Spinal cord (tissue), 10 donors: ENCODE measurements around the gene VWA2. TPM values are rescaled to one million over a fixed set of nuclear protein-coding genes. Genes with fewer than 3 reads are reported as not detected.
"Not testable (repeated sequence)": the region's sequence is repeated elsewhere in the genome, so short reads cannot be mapped to it uniquely, and the experiment has no call there.

Experiments
- DNase-seq, 6 donors: peaks; one replicate each; pipeline versions ENCODE4 v3.0.0 to v3.0.0-alpha.2; 2013 to 2015; ENCODE audit warnings: low spot score in 6 of 6, low read depth in 4 of 6
- H3K27ac ChIP-seq: one replicate; pipeline ENCODE4 v1.5.1; 2013; ENCODE audit warnings: low read depth, low read length, control low read depth
- H3K27me3 ChIP-seq: one replicate; pipeline ENCODE4 v1.6.1; 2013; ENCODE audit warnings: low read length; ENCODE audit not compliant: control insufficient read depth, insufficient read depth
- H3K36me3 ChIP-seq: one replicate; pipeline ENCODE4 v1.6.1; 2013; ENCODE audit warnings: low read length; ENCODE audit not compliant: control insufficient read depth, insufficient read depth
- H3K4me1 ChIP-seq: one replicate; pipeline ENCODE4 v1.6.1; 2013; ENCODE audit warnings: low read length; ENCODE audit not compliant: control insufficient read depth, insufficient read depth
- H3K4me3 ChIP-seq: one replicate; pipeline ENCODE4 v1.5.1; 2013; ENCODE audit warnings: low read depth, low read length, control low read depth
- H3K9me3 ChIP-seq: one replicate; pipeline ENCODE4 v1.6.1; 2013; ENCODE audit warnings: low read length; ENCODE audit not compliant: control insufficient read depth, insufficient read depth
- WGBS: methylation state at CpG from one replicate; pipeline ENCODE4 v1.1.5; 2013; ENCODE audit warnings: missing lambda C conversion rate; ENCODE audit not compliant: insufficient coverage; 5-methylcytosine and 5-hydroxymethylcytosine counted together
- polyA plus RNA-seq, 2 donors: library from polyadenylated mRNA; unstranded; fragments of 120-200 nt; gene quantifications; one replicate each; pipeline ENCODE4 v1.2.1, GENCODE V29; 2013; ENCODE audit not compliant: insufficient read length in 2 of 2
- total RNA-seq, 2 donors: library from RNA; depleted of rRNA in 1 of 2; stranded (reverse); fragments of 120-200 nt in 1 of 2; fragments of >200 nt in 1 of 2; gene quantifications; one replicate each; pipeline versions ENCODE4 v1.2.3 to v1.2.4, GENCODE V29; 2013 to 2014
- donor health status: healthy.

The VWA2 gene
- total and polyA plus RNA-seq, 4 donors, result 2.0 to 4.7 (median 3.7) TPM

DNA sequence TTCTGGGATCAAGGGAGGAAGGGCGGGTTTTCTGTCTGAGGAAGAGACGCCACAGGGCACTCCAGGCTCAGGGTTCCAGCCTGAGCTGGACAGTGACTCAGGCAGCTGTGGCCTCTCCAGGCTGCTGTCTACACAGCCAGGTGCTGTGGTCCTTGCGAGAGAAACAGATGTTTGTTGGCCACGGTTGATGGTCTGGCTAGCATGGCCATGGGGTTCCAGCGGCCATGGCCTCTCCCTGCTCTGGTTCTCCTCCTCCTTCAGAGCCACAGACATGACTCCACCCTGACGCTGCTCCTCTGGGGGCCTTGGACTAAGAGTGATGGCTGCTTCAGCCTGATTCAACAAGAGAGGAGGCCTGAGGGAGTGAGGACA is 89.4 kb downstream of the VWA2 start:
- Histone ChIP-seq H3K36me3 (peaks cover 12% of the 10 kb centered on the region), H3K4me3 (no peak overlapping the region), H3K9me3 (no peaks in the 10 kb centered on the region), H3K27ac (no peak overlapping the region), H3K4me1 (peaks cover 49% of the 10 kb centered on the region), H3K27me3 (no peaks in the 10 kb centered on the region)
- no peak for DNase-seq
- WGBS, result 86% methylated on average over 4 of the region's 6 CpGs

DNA sequence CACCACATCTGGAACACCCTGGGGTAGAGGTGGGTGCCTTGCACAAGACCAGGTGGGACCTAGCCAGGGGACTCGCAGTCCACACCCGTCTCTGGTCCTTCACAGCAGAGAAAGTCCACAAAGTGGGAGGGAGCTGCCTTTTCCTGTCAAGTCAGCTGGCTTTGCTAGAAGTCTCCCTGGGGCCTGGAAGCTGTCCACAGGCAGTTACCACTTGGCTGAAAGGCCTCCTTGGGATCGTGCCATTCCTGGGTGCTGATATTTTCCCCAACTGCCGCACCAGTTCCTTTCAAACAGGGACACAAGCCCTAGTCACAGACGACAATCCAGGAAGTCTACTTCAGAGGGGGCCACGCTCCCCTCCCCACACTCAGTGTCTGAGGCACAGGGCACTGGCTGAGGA is 89.8 kb downstream of the VWA2 start:
- 61% methylated on average over 6 of the region's 6 CpGs for WGBS
- Histone ChIP-seq H3K27me3 (no peaks in the 10 kb centered on the region), H3K36me3 (peaks cover 12% of the 10 kb centered on the region), H3K27ac (no peak overlapping the region), H3K4me1 (peaks cover 49% of the 10 kb centered on the region), H3K4me3 (no peak overlapping the region), H3K9me3 (no peaks in the 10 kb centered on the region)
- no peak for DNase-seq

DNA sequence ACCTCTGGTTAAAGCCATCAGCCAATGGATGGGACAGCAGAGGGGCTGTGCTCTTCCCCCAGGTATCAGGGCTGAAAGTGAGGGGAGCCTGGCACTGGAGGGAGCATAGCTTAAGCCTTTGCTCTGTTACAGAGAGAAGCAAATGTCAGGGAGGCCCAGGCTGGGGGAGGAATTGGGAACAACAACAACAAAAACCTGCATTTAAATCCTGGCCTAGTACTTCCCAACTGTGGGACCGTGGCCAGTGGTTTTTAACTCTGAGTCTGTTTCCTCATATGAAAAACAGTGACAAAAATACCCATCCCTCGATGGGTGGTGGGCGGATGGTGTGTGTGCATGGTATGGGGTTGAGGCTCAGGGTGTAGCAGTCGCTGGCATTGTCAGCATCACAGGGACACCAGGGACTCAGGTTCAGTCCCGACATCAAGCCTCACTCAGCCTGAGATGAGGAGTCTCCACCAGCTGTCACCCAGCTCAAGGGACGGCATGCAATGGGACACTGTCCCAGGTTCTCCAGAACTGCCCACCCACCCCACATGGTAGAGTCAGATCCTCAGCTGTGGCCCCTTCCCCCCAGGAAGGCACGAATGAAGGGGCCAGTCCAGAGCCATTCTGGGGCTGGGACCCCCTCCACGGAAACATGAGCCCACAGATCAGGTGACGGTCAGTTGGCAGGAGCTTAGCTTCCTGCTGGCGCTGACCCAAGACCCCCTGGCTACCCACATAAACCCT is 90.7 kb downstream of the VWA2 start:
- H3K4me1 ChIP-seq, result peaks cover 51% of the 10 kb centered on the region

DNA sequence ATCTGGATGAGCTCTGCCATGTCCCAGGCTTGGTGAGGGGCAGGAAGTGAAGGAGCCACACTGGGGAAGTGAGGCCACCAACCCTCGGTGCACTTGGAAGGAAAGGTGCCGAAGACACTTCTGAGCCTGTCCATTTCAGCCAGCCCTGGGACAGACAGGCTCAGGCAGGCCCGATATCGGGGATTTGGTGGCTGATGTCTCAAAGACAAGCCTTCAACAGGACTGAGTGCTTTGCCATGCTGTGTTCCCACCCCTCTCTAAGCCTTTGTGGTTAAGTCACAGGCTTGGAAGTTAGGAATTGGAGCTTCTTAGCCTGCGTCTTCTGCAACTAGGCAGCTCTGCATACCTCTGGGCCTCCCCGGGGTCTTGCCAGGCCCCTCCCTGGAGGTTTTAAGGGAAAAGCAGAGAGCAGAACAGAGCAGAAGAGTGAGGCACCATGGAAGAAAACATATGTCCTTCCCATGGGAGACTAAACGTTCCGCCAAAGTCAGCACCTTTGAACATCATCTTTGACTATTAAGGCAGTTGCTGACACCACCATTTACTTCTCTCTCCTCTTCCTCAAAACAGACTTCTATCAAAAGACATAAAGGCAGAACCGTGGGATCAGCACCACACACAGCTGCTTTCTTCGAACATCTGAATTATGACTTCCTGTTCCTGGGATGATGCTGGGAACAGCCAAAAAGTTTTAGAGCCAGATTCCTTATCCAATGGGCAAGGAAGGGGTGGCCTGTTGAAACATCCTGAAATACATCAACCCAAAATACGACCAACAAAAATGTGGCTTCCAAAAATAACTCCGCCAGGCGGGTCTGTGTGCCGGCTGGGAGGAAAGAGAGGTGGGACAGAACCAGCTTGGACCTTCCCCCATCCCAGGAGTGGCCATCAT is 93.5 kb downstream of the VWA2 start:
- H3K36me3 ChIP-seq, result peaks cover 9% of the 10 kb centered on the region
- DNase-seq, result no peak
- no peaks in the 10 kb centered on the region for H3K27me3 ChIP-seq
- H3K27ac ChIP-seq, result peak overlapping the region; percentile 42
- no peaks in the 10 kb centered on the region for H3K9me3 ChIP-seq
- WGBS, result 72% methylated on average over 13 of the region's 14 CpGs
- peaks cover 50% of the 10 kb centered on the region for H3K4me1 ChIP-seq
- H3K4me3 ChIP-seq, result no peak overlapping the region

More for the DNA sequence above, 90.7 kb downstream of the VWA2 start:
- Histone ChIP-seq H3K27ac (no peak overlapping the region), H3K9me3 (no peaks in the 10 kb centered on the region), H3K27me3 (no peaks in the 10 kb centered on the region), H3K4me3 (no peak overlapping the region), H3K36me3 (peaks cover 9% of the 10 kb centered on the region)
- 65% methylated on average over 9 of the region's 10 CpGs for WGBS
- no peak for DNase-seq

DNA sequence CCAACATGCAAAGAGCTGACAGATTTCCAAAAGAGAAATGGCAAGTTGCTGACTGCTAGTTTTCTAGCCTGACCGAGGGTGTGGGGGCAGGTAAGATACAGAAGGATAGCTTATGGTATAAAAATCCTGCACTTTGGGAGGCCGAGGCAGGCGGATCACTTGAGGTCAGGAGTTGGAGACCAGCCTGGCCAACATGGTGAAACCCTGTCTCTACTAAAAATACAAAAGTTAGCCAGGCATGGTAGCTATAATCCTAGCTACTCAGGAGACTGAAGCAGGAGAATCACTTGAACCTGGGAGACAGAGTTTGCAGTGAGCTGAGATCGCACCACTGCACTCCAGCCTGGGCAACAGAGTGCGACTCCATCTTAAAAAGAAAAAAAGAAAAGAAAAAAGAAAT is 94.4 kb downstream of the VWA2 start:
- not testable (repeated sequence) for DNase-seq, H3K4me3 ChIP-seq, H3K36me3 ChIP-seq, H3K9me3 ChIP-seq, H3K27me3 ChIP-seq
- Histone ChIP-seq H3K27ac (peak overlapping the region; percentile 42), H3K4me1 (peaks cover 46% of the 10 kb centered on the region)
- 90% methylated on average over 2 of the region's 5 CpGs for WGBS

DNA sequence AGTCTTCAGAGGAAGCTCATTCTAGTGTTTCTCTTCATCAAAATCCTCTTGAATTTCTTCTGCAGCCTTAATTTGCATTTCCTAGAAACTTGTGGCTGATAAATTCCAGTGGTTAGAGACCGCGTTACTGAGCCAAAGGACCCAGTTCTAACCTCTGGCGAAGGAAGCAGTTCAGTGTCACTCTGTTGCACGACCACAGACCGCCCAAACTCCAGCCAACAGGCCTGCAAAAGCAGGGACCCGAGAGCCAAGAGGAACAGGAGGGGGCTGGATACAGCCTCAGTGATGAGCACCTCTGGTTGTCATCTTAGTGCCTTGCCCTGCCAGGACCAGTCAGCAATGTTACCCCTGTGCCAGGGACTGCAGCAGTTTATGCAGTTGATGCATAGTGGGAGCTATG is 95.2 kb downstream of the VWA2 start:
- no peak for DNase-seq
- Histone ChIP-seq H3K27ac (no peak overlapping the region), H3K4me3 (no peak overlapping the region), H3K36me3 (peaks cover 3% of the 10 kb centered on the region), H3K9me3 (no peaks in the 10 kb centered on the region), H3K4me1 (peaks cover 38% of the 10 kb centered on the region), H3K27me3 (no peaks in the 10 kb centered on the region)
- 64% methylated on average over 6 of the region's 6 CpGs for WGBS

DNA sequence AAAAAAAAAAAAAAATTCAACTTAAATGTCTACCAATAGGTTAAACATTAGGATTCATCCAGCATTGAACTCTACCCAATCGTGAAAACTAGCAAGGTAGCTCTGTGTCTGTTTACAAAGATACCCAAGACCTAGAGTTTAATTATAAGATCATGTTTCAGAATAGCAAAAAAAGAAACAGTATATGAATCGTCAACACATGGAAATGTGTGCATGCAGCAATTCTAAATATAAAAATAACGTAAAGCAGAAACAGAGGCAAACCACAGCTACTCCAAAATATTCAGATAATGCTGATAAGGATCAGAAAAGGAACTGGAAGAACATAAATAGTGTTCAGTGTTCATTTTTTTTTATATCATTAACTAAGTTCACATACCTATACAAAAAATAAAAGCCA is 96.6 kb downstream of the VWA2 start:
- Histone ChIP-seq H3K4me3 (no peak overlapping the region), H3K36me3 (no peaks in the 10 kb centered on the region), H3K27me3 (no peaks in the 10 kb centered on the region), H3K9me3 (no peaks in the 10 kb centered on the region), H3K4me1 (peaks cover 28% of the 10 kb centered on the region), H3K27ac (no peak overlapping the region)
- WGBS, result no CpG with 5 or more reads among the region's 3 CpGs
- DNase-seq, result no peak

DNA sequence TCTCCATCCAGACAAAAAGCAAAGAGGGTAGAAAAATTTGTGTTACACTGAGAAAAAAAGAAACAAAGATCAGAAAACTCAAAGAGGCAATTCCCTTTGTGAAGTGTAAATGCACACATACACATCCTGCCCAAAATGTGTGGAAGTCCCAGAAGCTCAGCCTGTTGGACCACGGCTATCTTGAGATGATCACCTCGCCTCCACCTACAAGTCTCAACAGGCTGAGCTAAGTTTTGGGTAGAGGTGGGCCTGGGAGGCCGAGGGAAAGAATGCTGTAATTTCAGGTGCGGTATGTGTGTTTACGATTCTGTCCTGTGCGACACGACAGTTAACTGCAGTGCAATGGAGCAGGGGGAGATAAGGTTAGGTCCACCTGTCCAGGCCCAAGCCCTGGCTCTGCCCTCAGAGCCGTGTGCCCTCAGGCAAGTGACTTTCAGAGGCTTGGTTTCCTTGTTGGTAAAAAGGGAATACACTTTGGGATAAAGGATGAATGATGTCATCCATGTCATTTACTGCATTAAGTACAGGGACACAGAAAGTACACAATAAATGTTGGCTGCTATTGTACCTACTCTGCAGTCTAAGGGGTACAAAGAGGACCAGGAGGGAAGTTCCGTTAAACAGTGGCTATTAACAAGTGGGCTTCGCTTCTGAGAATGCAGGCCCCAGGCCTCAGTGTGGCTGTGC is 97.9 kb downstream of the VWA2 start:
- H3K36me3 ChIP-seq, result no peaks in the 10 kb centered on the region
- no peaks in the 10 kb centered on the region for H3K9me3 ChIP-seq
- H3K27ac ChIP-seq, result no peak overlapping the region
- WGBS, result 94% methylated on average over 8 of the region's 10 CpGs
- no peaks in the 10 kb centered on the region for H3K27me3 ChIP-seq
- H3K4me1 ChIP-seq, result peaks cover 27% of the 10 kb centered on the region
- no peak for DNase-seq
- H3K4me3 ChIP-seq, result no peak overlapping the region

DNA sequence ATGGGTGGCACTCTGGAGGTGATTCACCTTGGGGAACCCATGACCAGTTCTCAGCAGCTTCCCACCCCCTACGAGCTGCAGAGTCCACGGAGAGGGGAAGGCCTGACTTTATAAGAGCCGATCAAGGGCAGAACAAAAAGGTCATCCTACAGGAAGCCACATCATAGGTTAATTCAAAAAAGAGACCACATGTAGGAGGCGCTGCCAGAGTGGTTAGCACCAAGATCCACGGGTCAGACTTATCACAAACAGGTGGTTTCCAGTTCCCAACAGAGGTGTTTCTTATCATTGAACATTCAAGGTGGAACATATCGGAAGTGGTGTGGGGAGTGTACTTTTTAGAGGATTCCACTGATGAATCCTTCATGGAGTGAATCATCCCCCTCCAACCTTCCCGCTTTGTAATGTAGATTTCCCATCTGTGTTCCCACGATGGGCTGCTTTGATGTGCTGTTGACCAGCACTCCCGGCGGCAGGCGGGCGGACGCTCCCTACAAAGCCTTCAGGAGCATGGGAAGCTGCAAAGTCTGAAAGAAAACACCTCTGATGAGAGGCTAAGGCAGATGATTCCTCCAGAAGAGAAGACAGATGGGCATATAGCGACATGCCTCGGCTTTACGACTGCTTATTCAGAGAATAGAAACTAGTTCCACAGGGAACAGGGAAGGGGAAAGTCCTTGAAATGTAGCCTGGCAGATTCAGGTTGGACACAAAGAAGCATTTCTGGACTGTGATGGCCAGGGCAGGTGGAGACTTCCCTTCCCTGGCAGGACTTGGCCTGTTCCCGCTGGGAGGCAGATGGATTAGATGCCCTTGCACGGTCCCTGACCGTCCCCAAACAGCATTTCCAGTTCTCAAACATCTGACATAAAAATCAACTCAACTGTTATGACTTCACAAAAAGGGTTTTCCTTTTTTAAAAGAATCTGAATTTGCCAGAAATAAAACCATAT is 98.7 kb downstream of the VWA2 start:
- Histone ChIP-seq H3K27me3 (no peaks in the 10 kb centered on the region), H3K27ac (no peak overlapping the region), H3K4me1 (peaks cover 23% of the 10 kb centered on the region), H3K9me3 (no peaks in the 10 kb centered on the region), H3K4me3 (no peak overlapping the region), H3K36me3 (no peaks in the 10 kb centered on the region)
- DNase-seq, result peak in 1 of 6 donors; percentile 28
- 47% methylated on average over 15 of the region's 19 CpGs for WGBS
